Measurements from ENCODE around the gene SNRPA1. TPM values are rescaled to one million over a fixed set of nuclear protein-coding genes. Genes with fewer than 3 reads are reported as not detected.

SNRPA1 gene
- polyA plus RNA-seq, 1 experiment, result 57.0 TPM

- Histone ChIP-seq H3K4me3 (ENCODE audit: low read depth, low read length) (no peak overlapping the region), H3K9me3 (ENCODE audit: control insufficient read depth, insufficient read depth, low read length) (no peaks in the 10 kb centered on the region), H3K27ac (ENCODE audit: low read depth, low read length) (no peak overlapping the region), H3K27me3 (ENCODE audit: control insufficient read depth, insufficient read depth, low read length) (no peaks in the 10 kb centered on the region)
- CTCF ChIA-PET, result interaction anchor here (0.7 to 1.4 kb wide), 2 partner anchors 112 to 229 kb away, joined by 3 to 4 read pairs; no protein-coding TSS in a partner anchor
- DNase-seq (ENCODE audit: low read depth, low spot score), result no peak
- POLR2A ChIA-PET, result no interaction called here
- TF ChIP-seq CTCF (IDR thresholded peaks at IDR 0.05; ENCODE audit: low read depth, low read length), result no peak
These were observed 57.8 kb downstream of the SNRPA1 start for GRCh38 chr15:101237251-101237650.

- Histone ChIP-seq H3K9me3 (ENCODE audit: control insufficient read depth, insufficient read depth, low read length) (no peaks in the 10 kb centered on the region), H3K4me3 (ENCODE audit: low read depth, low read length) (no peak overlapping the region), H3K27ac (ENCODE audit: low read depth, low read length) (no peak overlapping the region), H3K27me3 (ENCODE audit: control insufficient read depth, insufficient read depth, low read length) (no peaks in the 10 kb centered on the region)
- DNase-seq (ENCODE audit: low read depth, low spot score), result no peak
- POLR2A ChIA-PET, result no interaction called here
- no peak for TF ChIP-seq CTCF (IDR thresholded peaks at IDR 0.05; ENCODE audit: low read depth, low read length)
- CTCF ChIA-PET, result no interaction called here
These were observed 61.3 kb downstream of the SNRPA1 start for GRCh38 chr15:101233651-101234280.

- CTCF ChIA-PET, result interaction anchor here (1.4 kb wide), 1 partner anchor 12 kb away, joined by 3 read pairs; no protein-coding TSS in a partner anchor
- no peak for DNase-seq (ENCODE audit: low read depth, low spot score)
- no peak for TF ChIP-seq CTCF (IDR thresholded peaks at IDR 0.05; ENCODE audit: low read depth, low read length)
- no peaks in the 10 kb centered on the region for H3K27me3 ChIP-seq (ENCODE audit: control insufficient read depth, insufficient read depth, low read length)
- POLR2A ChIA-PET, result no interaction called here
- H3K4me3 ChIP-seq (ENCODE audit: low read depth, low read length), result no peak overlapping the region
- no peak overlapping the region for H3K27ac ChIP-seq (ENCODE audit: low read depth, low read length)
- H3K9me3 ChIP-seq (ENCODE audit: control insufficient read depth, insufficient read depth, low read length), result no peaks in the 10 kb centered on the region
These were observed 62.4 kb downstream of the SNRPA1 start for GRCh38 chr15:101232677-101233076.

Other genes with a start within 250 kb of the SNRPA1 start
- gene CHSY1, start 43.2 kb downstream of the SNRPA1 start, polyA plus RNA-seq (2011; rRNA removed), result 44.6 and 49.2 TPM in 2 replicates
- gene SELENOS, start 17.8 kb downstream of the SNRPA1 start, polyA plus RNA-seq (2011; rRNA removed), result 79.9 and 100 TPM in 2 replicates
- 0.06 TPM in 1 of 2 replicates, not detected in the other for gene PCSK6, start 194.5 kb upstream of the SNRPA1 start, polyA plus RNA-seq (2011; rRNA removed)